Stimulated activated CD4-positive, alpha-beta T cell treated with anti-CD3 and anti-CD28 coated beads, Interleukin-15, amount 100 ng/mL, for 24 hours (primary cell): ENCODE results near the gene LAPTM5.
A peak's percentile ranks its signal among the peaks of the same experiment; 100 is the strongest.

Experiments used
- DNase-seq: peaks from one replicate; pipeline ENCODE4 v3.0.0-alpha.2; 2020

LAPTM5 gene

DNA sequence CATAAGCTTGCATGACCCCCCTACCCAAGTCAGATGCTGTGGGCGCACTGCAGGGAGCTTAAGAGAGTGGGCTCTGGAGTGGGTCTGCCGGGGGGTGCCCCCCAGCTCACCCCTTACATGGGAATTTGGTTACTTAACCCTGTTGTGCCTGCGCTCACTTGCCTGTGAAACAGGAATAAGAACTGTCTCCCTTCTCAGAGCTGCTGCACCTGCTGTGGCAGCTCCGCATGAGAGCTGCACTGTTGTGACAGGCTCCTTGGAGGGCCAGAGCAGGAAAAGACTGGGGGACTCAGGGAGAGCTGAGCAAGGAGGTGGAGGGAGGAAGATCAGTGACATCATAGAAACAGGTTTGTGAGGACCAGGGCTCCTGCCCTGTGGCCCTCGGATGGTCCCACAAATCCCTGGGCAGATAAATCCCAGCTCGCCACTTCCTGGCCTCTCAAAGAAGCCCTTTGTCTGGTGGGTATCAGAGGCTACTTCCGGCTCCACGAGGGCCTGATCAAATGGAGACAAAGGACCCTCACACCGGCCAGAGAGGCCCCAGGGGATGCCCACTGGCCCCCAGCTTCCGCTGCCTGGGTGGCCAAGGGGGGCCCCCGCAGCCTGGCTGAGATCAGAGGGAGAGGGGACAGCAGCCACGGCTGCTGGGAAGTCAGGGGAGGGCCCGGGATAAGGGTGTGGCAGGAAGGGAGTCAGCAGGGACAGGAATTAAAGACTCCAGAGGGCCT is 28.9 kb upstream of the LAPTM5 start:
- no peak for DNase-seq

DNA sequence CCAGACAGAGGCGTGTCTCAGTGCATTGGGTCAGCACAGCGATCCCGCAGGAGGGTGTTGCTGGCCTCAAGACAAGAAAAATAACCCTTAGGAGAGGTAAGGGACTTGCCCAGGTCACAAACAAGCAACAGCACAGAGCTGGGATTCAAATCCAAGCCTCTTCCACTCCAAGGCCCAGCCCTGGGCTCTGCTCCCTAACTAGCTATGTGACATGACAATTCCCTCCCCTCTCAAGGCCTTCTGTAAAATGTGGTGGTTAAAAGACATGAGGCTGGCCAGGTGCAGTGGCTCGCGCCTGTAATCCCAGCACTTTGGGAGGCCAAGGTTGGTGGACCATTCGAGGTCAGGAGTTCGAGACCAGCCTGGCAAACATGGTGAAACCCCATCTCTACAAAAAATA is 28.1 kb upstream of the LAPTM5 start:
- no peak for DNase-seq

DNA sequence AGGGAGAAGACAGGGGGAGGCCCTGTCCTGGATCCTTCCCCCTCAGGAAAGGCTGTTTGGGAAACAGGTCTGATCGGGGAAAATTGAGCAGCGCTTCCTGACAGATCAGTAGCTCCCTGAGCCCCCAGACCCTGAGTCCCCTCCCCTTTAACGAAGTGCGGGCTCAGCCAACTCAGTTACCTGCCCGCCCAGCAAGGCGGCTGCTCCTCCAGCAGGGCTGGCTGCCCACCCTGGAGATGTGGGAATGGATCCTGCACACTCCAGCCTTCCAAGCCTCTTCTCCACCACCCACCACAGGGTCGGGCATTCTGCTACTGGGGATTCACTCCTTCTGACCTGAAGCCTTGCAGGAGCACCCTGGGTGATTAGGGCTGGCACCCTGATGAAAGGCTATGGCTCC is 27.6 kb upstream of the LAPTM5 start:
- DNase-seq = no peak

DNA sequence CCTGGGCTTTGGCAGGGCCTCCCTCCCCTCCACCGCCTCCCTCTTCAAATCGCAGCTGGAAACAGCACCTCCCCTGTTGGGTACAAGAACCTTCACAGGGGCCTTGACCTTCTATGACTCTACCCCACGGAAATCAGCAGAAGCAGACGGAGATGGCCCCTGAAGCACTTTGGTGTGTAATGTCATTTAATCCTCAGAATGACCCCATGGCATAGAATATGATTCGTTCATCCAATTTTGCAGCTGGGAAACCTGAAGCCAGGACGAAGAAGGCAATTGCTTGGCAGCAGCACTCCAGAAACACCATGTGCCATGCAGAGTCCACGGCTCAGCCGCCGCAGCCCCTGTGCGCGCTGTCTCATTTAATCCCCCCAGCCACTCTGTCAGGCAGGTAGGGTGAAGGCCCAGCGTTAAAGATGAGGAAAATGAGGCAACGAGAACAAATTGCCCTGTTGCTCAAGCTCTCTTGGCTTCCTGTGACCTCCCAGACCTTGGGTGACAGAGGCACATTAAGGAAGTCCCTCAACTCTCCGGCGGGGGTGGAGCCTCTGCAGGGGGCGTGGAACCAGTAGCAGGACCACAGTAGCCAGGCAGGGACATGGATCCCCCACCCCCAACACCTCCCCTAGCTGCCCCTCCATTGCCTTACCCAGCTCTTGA is 25.8 kb upstream of the LAPTM5 start:
- DNase-seq = peak; percentile 18

DNA sequence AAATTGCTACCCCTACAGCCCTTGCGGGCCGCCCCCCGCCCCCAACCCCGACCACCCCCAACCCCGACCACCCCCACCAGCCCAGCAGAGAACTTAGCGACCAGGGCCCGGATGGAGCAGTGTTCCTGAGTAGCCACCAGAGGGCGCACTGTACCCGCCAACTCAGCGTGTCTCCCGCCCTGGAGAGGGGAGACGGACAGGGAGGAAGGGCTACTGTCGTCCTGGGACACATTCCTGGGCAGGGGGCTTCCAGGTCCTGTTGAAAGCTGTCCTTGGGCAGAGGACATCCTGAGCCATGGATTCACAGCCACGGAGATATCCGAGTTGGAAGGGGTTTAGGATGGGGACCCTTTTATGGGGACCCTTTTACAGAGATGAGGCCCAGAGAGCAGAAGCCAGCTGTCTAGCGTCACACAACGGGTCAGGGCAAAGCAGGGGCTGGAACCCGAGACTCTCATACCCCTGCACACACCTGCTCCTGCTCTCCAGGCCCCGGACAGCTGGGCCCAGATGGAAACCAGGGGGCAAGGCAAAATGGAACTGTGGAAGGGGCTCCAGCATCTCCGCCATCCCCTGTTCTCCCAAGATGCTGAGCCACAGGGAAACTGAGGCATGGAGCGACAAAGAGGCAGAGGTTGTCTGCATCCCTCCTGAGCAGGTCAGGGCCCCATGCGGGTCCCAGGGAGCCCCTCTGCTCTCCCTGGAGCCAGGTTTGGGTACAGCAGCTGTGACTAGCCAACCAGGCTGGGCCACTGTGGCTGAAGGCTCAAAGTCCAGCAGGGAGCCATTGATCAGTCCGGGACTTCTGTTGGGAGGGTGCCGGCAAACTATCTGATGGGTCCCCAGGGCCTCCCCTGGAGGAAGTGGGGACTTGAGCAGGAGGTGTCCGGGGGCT is 25.0 kb upstream of the LAPTM5 start:
- peak; percentile 82 for DNase-seq

DNA sequence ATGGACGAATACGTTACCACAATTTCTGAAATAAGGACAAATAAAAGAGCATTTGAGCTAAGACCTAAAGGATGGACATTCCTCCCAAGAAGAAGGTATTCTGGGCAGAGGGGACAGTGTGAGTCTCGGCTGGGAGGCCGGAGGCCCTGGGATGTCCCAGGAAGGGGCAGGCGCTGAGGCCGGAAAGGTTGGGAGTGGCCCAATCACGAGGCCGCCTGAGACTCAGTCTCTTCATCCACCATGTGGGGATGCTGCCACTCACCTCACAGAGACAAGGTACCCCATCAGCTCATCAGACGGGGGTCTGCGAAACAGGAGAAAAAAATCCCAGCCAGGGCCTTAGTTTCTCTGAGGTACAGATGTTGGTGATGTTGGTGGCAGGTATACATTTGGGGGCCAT is 24.3 kb upstream of the LAPTM5 start:
- no peak for DNase-seq

DNA sequence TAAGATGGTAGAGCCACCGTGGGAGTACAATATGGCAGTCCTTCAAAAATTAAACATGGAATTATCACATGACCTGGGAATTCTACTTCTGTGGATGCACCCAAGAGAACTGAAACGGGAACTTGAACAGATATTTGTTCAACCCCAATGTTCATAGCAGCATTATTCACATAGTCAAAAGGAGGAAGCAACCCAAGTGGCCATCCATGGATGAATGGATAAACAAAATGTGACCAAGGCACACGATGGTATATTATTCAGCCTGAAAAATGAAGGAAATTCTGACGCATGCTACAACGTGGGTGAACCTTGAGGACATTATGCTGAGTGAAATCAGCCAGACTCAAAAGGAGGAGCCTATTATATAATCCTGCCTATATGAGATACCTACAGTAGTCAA is 22.8 kb upstream of the LAPTM5 start:
- DNase-seq = no peak

DNA sequence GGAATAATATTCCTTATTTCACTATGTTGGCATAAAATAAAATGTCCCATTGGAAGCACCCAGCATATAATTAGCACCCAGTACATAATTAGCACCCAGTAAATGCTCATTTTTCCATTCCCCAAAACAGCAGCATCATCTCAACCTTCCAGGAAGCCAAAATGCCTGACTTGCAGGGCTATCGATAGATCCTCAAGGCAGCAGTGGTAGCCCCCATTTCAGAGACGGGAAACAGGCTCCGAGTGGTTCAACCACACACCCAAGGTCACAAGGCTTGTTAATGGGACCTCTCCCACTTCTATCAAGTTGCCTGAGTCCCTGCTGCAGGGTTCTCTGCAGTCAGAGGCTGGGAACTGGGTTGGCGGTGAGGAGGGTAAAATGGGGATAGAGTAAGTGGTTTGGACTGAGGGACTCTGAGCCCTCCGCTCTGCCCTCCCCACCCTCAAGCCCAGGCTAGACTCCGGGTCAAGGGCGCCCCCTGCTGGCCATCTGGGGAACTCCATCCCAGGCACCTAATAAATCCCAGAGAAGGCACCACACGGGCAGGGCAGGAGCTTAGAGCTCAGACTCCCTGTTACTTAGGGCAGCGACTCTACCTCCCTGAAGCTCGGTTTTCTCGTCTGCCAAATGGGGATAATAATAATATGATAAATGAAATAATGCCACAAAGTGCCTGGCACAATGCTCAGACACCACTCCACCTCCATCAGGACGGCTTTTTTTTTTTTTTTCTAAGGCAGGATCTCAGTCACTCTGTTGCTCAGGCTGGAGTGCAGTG is 21.9 kb upstream of the LAPTM5 start:
- peak; percentile 93 for DNase-seq

DNA sequence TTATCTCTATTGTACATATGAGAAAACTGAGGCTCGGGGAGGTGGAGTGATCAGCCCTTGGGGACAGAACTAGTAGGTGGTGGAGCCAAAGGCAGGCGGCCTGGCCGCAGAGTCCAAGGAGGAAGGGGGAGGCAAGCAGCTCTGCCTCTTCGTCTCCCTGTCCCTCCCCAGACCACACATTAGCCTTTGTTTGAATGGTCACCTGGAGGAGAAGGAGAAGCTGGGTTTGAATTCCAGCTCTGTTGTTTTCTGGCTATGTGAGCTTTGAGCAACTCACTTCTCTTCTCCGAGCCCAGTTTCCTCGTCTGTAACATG is 21.4 kb upstream of the LAPTM5 start:
- DNase-seq = no peak

DNA sequence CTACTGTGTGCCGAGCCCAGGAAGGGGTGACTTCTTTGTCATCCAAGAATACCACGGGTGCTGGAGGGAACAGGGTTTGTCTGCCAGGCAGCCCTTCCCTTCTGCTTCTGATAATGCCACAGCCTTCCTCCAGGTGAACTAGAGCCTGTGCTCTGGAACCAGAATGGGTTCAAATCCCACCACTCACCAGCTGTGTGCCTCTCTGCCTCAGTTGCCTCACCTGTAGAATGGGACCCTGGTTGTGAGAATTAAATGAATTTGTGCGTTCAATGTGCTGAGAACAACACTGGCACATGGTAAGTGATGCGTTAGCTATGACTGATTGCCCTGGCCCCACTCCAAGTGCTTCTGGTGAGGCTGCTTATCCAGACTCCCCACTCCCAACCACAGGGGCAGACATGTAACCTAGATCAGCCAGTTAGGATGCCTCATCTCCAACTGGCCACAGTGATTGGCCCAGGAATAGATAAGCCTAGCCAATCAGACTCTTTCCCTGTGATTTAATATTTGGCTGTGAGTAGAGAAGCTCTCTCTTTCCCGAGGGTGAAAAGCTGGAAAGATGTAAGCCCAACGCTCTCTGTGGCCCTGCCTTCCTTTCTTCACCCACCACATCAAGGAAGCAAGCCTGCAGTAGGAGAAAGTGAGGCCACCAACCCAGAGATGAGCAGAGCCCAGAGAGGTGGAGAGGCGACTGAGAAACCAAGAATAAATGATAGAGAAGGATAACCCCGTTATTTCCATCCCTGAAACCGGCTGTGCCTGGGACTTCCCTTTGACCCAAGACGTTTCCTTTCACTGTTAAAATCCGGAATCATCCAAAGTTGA is 20.8 kb upstream of the LAPTM5 start:
- DNase-seq = peak; percentile 54

DNA sequence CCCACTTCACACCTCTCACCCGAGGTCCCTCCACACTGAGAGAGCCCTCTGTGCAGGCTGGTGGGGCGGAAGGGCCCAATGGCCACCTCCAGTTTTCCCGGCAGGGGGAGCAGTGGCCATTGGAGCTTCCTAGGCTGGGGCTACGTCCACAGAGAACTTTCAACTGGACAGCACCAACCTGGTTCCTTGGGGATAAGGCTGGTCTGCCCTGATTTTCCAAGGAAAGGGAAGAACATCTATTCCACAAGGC is 20.3 kb upstream of the LAPTM5 start:
- no peak for DNase-seq

DNA sequence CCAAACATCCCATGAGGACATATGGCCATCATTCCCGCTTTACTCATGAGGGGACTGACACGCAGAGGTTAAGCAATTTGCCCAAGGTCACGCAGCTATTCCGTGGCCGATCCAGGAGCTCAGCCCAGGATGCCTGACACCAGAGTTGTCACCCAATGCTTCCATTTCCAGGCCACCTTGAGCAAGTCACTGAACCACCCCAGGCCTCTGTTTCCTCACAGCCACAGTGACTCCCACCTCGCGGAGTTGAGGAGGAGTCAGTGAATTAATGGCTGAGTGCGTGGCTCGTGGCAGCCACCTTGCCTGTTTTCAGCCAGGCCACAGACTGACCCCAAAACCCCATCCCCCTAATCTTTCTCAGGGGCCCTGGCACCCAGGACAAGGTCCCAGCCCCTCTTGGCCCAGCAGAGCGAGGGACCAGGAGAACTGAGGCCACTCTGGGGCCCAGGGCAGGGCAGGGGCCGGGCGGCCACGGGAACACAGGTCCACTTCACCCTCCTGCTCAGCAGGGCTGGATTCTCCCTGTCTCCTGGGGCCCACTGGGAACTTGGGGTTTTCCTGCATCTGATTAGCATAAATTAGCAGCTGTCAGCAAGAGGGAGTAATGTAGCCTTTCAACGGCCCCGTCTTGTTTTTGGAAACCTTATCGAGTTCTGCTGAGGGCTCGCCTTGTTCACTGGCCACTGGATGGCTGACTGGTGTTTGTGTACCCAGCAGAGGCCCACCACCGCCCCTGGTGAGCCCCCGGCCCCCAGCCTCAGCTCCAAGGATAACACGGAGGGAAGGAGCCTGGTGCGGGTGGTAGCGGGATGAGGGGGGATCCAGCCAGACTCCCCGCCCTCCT is 19.7 kb upstream of the LAPTM5 start:
- no peak for DNase-seq

DNA sequence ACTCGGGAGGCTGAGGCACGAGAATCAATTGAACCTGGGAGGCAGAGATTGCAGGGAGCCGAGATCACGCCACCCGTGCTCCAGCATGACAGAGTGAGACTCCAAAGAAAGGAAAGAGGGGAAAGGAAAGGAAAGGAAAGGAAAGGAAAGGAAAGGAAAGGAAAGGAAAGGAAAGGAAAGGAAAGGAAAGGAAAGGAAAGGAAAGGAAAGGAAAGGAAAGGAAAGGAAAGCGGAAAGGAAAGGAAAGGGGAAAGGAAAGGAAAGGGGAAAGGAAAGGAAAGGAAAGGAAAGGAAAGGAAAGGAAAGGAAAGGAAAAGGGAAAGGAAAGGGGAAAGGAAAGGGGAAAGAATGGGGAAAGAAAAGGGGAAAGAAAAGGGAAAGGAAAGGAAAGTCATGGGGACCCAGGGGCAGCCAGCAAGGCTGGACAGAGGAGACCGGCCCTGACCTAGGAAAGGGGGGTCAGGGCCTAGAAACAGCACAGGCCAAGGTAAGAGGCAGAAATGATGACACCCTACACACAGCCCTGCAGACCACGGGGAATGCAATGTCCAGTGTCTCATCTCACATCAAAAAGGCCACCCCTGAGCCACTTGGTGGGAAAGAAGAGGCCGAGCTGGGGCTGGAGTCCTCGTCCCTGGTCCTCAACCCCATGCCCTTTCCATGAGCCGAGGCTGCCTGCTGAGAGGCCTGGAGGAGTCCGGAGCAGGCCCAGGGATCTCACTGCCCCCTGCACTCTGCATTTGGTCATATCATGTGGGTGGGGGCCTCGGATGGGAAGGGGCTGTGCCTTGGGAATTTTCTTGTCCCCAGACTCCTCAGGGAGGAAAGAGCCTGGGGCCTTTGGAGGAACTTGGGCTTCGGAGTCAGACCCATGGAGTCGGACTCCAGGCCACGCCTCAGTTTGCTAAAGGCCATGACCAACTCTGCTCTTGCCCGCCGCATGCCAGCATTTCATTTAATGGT is 18.8 kb upstream of the LAPTM5 start:
- DNase-seq = no peak

DNA sequence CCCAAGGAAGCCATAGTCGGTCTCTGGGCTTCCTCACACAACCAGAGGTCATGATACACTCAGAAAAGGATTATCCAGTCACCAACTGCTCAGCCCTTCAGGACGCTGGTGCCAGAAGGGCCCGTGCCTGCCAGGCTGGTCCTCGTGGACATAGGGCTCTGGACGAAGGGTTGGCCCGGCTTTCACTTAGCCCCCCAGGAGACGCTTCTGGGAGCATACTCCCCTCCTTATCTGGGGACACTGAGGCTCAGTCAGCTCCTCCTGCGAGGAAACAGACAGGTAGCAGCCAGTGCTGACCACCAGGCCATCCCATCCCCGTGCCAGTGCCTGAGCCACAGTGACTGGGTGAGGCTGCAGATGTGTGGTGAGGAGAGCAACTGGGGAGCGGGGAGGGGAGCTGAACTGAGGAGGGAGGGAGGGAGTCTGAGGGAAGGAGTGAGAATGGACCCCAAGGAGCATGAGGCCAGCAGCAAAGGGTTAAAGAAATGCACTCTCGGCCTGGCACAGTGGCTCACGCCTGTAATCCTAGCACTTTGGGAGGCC is 17.9 kb upstream of the LAPTM5 start:
- no peak for DNase-seq

DNA sequence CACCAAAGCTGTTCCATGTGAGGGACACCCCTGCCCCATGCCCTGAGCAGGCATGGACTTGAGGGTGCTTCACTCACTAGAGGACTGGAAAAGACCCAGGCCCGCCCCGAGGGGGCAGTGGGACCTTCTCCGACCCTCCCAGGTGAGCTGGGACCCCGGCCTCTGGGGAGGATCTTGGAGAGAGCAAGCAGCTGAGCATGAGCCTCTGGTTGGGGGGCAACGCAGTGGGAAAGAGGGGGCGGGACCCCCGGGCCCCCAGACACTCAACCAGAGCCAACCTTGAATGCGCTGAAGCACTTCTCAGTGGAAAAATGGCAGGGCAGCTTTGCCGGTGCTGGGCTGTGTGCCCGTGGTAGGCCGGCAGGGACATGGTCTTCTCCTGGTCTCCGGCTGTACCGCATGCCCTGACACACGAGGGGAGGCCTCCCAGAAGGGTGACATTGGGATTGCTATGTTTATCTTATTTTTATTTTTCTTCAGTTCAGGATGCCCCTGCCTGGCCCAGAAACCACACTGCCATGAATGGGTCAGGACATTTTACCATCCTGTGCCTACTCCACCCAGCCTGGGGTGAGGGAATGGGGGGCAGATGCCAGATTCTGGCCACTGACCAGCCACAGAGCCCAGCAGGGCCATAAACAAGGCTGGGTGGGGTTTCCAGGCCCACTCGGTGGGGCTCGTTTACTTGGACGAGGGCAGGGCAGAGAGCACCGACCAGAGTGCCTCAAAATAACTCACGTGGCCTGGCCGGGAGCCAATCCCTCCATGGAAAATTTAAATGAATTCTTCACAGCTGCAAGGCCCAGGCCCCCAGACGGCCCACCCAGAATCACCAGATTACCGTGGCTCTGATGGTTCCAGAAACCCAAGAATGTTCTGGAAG is 17.2 kb upstream of the LAPTM5 start:
- DNase-seq = no peak

DNA sequence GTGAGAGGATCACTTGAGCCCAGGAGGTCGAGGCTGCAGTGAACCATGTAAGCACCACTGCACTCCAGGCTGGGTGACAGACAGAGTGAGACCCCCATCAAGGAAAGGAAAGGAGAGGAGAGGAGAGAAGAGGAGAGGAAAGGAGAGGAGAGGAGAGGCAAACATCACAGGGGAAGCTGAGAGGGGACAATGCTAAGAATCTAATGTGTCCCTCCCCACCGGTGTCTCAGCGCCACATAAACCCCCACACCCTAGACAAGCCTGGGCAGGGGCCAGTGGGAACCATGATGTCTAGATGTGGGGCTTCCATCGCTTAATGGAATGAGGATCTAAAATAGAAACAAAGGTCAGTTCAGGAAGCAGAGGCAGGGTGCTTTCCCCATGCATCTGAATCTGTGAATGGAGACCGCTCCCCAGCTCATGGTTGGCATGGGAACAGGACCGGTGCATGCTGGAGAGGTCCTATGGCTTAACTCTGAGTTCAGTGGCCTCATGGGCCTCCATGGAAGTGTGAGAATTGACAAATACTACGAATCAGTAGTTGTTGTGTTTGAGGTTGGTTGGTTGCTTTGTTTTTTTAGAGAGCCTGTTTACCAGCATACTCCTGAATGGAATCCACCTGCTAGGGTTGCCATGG is 16.3 kb upstream of the LAPTM5 start:
- no peak for DNase-seq

DNA sequence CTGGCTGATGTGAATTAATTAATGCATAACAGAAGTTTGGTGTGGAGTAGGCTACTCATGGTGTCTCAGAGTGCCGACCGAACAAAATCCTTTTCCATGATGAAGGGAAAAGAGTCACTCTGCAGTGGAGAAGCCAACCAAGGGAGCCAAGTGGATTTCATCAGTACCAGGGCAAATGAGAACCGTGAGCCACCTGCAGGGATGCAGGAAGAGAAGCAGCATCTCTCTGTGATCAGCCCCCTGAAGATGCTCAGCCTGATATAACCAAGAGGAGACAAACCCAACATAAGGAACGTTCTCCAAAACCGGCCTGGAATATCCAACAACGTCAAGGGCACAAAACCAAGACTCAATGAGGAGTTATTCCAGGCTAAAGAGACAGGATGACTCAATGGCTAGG is 13.4 kb upstream of the LAPTM5 start:
- no peak for DNase-seq

DNA sequence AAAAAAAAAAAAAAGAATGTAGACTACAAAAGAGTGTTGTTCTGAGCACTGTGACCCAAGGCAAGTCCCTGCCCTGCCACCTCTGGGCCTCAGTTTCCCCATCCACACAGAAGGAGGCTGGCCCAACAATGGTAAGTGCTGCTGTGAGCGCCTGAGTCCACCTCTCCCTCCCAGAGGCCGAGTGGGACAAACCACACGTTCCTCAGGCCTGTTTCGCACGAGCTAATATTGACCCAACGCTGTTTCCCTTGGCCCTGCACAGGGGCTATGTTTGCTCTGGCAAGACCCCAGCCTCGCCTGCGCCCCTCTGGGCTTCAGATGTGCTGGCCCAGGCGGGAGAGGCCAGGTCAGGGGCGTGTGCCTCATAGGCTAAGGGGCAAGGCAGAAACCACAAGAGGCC is 12.6 kb upstream of the LAPTM5 start:
- no peak for DNase-seq
